ENCODE measurements around the gene KMT2E.
A peak's percentile ranks its signal among the peaks of the same experiment; 100 is the strongest.

KMT2E gene

GRCh38 chr7:105009667-105010503 is 4.1 kb upstream of the KMT2E start:
- no peak for DNase-seq (ENCODE audit: low read depth in 2 of 2)

- DNase-seq (ENCODE audit: low read depth in 2 of 2) = no peak
Measured at GRCh38 chr7:105010504-105011130, 3.4 kb upstream of the KMT2E start.

DNA sequence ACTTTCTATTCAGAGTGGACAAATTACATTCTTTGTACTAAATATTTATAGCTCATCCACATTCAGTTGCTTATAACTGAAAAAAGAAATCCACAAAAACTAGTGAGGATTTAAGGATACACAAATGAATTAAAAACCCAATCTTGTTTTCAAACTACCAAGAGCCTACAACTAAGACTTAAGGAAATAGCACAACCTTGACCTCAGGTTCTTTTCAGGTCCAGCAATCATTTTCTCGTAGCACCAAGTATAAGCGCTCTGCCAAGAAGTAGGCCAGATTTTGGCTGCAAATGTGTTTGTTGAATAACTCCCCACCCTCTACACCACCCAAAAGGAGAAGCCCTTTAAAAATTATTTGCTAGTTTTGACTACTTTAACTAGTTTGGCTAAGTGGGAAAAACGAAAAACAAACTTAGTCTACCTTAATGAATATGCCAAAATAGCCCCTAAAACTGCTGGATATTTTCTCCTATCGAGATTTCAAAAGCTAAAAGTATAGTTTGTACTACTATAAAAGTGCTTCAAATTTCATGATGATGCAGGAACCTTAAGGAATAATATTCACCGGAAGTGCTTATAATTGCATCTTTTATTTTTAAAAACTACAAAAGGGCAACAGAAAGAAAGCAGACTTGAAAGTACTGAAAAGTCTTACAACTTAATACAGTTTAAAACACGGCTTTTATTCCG is 2.7 kb upstream of the KMT2E start:
- DNase-seq (ENCODE audit: low read depth in 2 of 2) = no peak

DNA sequence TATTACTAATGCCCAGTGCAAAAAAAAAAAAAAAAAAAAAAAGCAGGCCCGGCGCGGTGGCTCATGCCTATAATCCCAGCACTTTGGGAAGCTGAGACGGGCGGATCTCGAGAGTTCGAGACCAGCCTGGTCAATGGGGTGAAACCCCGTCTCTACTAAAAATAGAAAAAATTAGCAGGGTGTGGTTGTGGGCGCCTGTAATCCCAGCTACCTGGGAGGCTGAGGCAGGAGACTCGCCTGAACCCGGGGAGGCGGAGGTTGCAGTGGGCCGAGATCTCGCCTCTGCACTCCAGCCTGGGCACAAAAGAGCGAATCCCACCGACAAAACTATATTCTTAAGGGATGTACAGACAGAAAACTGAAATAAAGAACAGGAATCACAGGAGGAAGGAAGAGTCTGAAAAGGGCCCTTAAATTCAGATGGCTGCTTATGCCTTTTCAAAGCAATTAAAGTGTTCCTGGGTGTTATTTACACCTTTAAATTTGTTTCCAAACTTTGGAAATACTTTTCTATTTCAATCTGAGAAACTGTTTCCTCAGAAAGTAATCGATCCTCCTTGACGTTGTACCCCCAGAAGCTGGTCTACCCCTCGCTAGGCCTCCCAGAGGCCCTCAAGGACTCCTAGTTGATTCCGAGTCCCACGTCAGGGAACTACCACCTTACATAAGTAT is 2.0 kb upstream of the KMT2E start:
- DNase-seq (ENCODE audit: low read depth in 2 of 2) = peak in 1 of 2 donors; percentile 25

DNA sequence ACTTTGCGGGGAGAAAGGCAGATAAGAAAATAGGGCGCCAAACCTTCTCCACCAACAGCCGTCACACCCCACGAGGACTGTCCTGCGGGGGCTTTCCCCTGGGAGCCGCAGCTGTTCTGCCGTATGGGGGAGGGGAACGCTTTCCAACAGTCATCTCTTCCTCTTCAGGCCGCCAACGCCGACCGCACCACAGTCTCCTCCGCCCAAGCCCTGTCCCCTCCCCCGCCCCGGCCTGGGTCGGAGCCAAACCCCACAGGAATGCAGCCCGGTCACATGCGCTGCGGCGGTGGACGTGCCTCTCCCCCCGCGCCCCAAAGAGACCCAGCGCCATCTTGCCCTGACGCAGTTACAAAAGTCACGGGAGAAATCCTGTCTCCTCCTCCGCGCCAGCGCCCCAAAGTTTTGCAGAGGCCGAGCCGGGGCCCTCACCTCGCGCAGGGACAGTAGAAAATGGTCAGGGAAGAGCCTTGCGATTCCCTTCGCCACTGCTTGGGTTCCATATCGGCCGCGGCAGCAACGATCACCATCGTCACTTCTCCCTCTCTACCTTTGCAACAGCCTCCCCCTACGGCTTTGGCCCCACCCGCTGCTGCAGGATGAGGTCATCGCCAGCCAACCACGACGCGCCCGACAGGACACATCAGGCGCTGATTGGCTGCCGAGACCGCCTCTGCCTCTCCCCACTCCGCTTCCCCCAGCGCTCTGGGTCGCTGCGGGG is 1.3 kb upstream of the KMT2E start:
- DNase-seq (ENCODE audit: low read depth in 2 of 2) = peak; percentile 99 to 100

GRCh38 chr7:105013221-105013815 is 687 bp upstream of the KMT2E start:
- peak; percentile 87 to 89 for DNase-seq (ENCODE audit: low read depth in 2 of 2)

GRCh38 chr7:105014693-105015389 is 836 bp downstream of the KMT2E start:
- peak; percentile 28 to 31 for DNase-seq (ENCODE audit: low read depth in 2 of 2)

GRCh38 chr7:105015390-105015965 is 1.5 kb downstream of the KMT2E start:
- DNase-seq (ENCODE audit: low read depth in 2 of 2) = no peak

DNA sequence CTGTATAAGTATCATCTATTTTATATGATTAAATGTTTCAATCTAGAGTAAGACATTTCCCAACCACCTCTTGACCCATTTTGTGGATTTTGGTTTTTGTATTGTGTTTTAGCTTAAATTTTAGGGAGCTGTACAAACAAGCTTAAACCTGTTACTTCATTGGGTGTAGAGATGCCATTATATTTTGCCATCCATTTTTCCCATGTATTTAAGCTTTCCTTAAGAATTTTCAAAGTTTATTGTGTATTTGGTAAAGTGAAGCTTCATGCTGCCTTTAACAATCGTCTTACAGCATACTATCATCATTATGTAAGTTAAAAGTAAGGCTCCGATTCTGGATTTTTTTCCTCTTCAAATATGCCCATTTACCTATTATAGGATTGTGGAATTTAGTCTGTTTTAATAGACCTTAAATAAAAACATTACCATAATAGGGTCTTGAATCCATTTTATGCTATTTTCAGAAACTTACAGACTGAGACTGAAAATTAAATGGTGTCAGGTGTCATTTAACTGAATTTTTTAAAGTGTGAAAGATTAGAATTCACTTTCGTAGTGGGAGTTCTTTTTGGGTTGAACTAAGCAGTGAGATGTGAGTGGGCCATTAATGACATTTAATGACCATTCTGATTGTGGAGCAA is 2.2 kb downstream of the KMT2E start:
- no peak for DNase-seq (ENCODE audit: low read depth in 2 of 2)

DNA sequence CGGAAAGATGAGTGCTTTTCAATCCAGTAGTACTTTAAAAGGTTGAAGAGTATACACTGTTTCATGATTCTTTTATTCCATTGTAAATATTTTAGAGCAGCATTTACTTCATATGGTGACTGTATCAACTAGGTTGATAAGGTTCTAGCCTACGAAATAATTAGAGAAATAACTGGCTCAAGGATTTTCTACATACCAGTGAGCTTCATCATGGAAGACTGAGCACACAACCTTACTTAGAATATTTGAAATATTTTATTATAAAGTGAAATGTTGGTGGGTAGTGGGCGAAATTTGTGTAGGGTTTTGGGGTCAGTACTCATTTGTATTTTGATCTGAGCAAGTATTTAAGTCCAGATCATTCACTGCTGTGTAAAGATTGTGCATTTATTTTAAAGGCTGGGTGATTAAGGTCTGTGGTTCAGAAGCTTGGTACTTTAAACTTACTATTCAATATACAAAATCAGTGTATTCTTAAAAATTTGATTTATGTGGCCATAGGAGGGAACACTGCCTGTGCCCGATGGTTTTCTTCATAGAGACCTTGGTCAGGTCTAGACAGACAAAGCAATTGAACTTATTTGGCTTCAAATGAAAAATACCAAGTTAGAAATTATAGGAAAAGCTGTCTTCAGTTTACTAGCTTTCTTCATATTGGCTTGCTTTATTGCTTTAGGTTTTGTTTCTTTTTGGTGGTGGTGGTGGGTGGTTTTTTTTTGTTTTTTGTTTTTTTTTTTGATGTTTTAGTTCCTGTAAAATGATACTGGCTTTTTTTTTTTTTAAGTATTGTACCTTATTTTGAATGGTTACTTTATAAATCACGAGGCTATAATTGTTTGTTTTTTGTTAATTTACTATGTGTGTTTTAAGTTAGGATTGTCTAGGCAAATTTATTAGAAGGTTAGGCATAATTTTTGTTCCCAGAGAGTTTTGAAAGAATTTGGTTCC is 3.0 kb downstream of the KMT2E start:
- no peak for DNase-seq (ENCODE audit: low read depth in 2 of 2)

DNA sequence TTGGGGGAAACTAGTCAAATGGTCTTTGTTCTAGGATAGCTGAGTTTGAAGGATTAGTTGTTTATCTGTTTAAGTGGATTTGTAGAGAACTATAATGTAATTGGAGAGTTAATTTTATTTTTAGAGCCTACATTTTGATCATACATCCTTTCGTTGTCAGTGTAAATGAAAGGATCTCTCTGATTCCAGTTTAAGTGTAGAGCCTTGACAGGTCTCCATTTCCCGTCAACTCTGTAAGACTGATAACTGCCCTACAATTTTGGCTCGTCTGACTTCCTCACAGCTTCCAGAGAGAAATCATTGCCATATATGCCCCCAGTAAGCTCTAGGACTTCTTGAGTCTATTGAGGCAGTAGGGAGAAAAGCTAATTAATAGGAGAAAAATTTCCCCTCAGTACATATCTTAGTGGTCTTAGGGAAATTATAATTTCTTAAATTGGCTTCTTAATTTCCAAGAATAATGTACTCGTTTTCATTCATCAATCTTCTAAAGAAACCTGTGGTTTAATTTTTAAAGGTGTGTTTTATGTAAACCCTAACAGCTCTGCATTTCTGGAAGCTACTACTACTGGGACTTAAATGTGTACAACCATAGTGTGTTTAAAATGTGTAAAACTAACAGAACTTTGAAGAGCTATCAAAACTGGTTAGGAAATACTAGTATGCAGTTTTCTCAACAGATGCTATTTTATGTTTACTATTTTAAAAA is 3.8 kb downstream of the KMT2E start:
- DNase-seq (ENCODE audit: low read depth in 2 of 2) = no peak

DNA sequence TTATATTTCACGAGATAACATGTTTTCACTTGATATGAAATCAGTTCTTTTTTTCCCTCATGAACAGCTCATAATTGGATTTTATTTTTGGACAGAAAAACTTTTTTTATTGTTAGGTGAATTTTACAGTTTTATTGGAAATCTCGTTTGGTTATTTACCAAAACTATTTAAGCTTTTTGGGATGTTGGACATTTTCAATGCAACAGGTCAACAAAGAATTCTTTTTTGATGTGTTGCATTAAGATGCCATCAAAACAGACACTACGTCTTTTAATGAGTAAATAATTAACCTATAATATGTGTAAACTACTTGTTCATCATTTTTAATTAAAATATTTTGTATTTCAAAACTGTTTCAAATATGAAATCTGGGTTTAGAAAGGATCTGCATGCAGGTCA is 5.3 kb downstream of the KMT2E start:
- DNase-seq (ENCODE audit: low read depth in 2 of 2) = no peak

GRCh38 chr7:105020926-105021325 is 6.9 kb downstream of the KMT2E start:
- DNase-seq (ENCODE audit: low read depth in 2 of 2) = no peak

DNA sequence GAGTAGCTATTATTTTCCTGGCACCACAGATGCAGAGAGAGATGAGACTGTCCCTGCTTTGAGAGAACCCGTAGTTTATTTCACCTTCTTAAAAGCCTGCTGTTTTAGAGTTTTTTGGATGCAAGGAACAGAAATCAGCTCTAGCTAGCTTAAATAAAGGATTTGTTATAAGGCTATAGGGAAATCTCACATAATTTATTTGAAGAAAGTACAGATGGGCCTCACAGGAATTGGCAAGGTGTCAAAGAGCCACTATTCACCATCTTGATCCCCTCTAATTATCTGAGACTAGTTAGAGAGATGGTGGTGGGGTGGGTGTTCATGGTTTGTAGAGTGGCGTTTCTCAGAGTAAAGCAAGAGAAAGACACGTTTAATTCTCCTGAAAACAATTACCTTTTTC is 7.3 kb downstream of the KMT2E start:
- DNase-seq (ENCODE audit: low read depth in 2 of 2) = no peak

DNA sequence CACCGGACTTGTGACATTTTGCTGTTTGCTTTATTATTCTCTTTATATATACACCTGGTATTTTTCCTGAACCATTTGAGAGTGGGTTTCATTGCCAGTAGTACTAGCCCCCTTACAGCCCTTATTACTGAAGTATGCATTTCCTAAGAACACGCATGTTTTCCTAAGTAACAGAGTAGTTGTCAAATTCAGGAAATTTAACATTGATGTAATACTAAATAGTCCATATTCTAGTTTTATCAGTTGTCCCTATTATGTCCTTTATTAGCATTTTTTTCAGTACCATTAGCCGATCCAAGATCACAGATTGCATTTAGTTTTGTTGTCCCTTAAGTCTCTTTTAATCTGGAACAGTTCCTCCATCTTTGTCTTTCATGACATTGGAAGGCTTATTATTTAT is 8.0 kb downstream of the KMT2E start:
- no peak for DNase-seq (ENCODE audit: low read depth in 2 of 2)

DNA sequence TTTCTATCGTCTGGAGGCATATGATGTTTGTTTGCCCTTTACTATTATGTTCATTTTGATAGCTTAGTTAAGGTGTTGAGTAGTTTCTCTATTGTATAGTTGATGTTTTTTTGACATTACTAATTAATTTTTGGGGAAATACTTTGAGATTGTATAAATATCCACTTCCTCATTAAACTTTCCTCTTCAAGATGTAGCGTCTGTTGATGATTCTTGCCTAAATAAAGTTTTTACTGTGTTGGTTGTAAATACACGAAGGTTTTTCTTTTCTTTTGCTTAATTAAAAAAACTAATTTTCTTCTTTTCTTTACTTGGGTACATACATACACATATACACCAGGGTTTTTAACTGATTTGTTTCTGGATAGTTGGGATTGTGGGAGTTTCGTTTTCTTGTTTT is 8.5 kb downstream of the KMT2E start:
- DNase-seq (ENCODE audit: low read depth in 2 of 2) = no peak

- DNase-seq (ENCODE audit: low read depth in 2 of 2) = no peak
Measured at GRCh38 chr7:105024734-105025133, 10.7 kb downstream of the KMT2E start.

DNA sequence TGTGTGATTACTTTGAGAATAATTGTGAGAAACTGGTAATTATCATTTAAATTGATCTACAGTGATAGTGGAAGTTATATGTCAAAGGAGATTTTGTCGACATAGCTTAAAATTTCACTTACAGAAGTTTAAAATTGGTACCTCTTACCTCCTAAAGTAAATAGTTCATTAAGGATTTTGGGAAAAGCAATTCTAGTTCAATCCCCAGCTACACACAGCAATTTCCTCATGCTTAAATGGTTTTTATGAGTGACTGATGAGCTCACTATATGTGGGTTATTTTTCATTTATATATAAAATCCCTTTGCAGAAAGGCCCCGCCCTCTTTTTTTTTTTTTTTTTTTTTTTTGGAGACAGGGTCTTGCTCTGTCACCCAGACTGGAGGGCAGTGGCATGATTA is 12.7 kb downstream of the KMT2E start:
- DNase-seq (ENCODE audit: low read depth in 2 of 2) = no peak

Data from stimulated activated CD4-positive, alpha-beta T cell treated with anti-CD3 and anti-CD28 coated beads, Interleukin-4, amount 100 ng/mL, for 48 hours (primary cell).